AG08396 (cell line): Measurements from ENCODE around the gene GID8.

Experiments used
- DNase-seq: peaks from one replicate; pipeline ENCODE4 v3.0.0; 2012; ENCODE audit warnings: low spot score, mixed read lengths

The GID8 gene

GRCh38 chr20:62970307-62971210, 32.6 kb downstream of the GID8 start:
- DNase-seq, result no peak

GRCh38 chr20:62971211-62971949, 33.4 kb downstream of the GID8 start:
- no peak for DNase-seq

GRCh38 chr20:62971950-62972844, 34.2 kb downstream of the GID8 start:
- DNase-seq, result peak; percentile 97

GRCh38 chr20:62972845-62973745, 35.1 kb downstream of the GID8 start:
- DNase-seq, result no peak

- no peak for DNase-seq
These were observed 37.4 kb downstream of the GID8 start for GRCh38 chr20:62975251-62975760.

- no peak for DNase-seq
These were observed 38.0 kb downstream of the GID8 start for GRCh38 chr20:62975812-62976508.

- no peak for DNase-seq
These were observed 38.9 kb downstream of the GID8 start for GRCh38 chr20:62976886-62977285.

- no peak for DNase-seq
These were observed 39.9 kb downstream of the GID8 start for GRCh38 chr20:62977613-62978560.

- no peak for DNase-seq
These were observed 40.6 kb downstream of the GID8 start for GRCh38 chr20:62978561-62978943.

- DNase-seq, result no peak
These were observed 41.4 kb downstream of the GID8 start for GRCh38 chr20:62979310-62979709.

- no peak for DNase-seq
These were observed 42.0 kb downstream of the GID8 start for GRCh38 chr20:62979876-62980373.

GRCh38 chr20:62980380-62980960, 42.5 kb downstream of the GID8 start:
- DNase-seq, result no peak

- peak; percentile 50 for DNase-seq
These were observed 43.0 kb downstream of the GID8 start for GRCh38 chr20:62980970-62981369.

GRCh38 chr20:62982124-62983075, 44.5 kb downstream of the GID8 start:
- DNase-seq, result no peak

- no peak for DNase-seq
These were observed 45.3 kb downstream of the GID8 start for GRCh38 chr20:62983210-62983609.

- no peak for DNase-seq
These were observed 46.9 kb downstream of the GID8 start for GRCh38 chr20:62984666-62985443.

GRCh38 chr20:62985444-62985778, 47.5 kb downstream of the GID8 start:
- no peak for DNase-seq
